Esophagus (tissue), 2 donors: ENCODE data around the gene VSNL1. TPM values are rescaled to one million over a fixed set of nuclear protein-coding genes. Genes with fewer than 3 reads are reported as not detected.

Experiments
- H3K27ac ChIP-seq, 2 donors: one replicate each; pipeline ENCODE4 v1.5.1; 2013; ENCODE audit warnings: low read depth in 2 of 2, mild to moderate bottlenecking in 2 of 2, inconsistent platforms in 1 of 2, low read length in 1 of 2, moderate library complexity in 1 of 2
- H3K27me3 ChIP-seq, 2 donors: one replicate each; pipeline ENCODE4 v1.6.1; 2013; ENCODE audit warnings: low read length in 2 of 2, control low read depth in 1 of 2, mild to moderate bottlenecking in 1 of 2; ENCODE audit not compliant: insufficient read depth in 2 of 2, control insufficient read depth in 1 of 2
- H3K36me3 ChIP-seq, 2 donors: one replicate each; pipeline ENCODE4 v1.6.1; 2013; ENCODE audit warnings: low read length in 1 of 2; ENCODE audit not compliant: control insufficient read depth in 2 of 2, insufficient read depth in 2 of 2
- H3K4me1 ChIP-seq, 2 donors: one replicate each; pipeline ENCODE4 v1.6.1; 2013; ENCODE audit warnings: low read length in 1 of 2; ENCODE audit not compliant: control insufficient read depth in 2 of 2, insufficient read depth in 2 of 2
- H3K4me3 ChIP-seq, 2 donors: one replicate each; pipeline ENCODE4 v1.5.1; 2013; ENCODE audit warnings: low read length in 2 of 2, mild to moderate bottlenecking in 2 of 2, low read depth in 1 of 2, moderate library complexity in 1 of 2
- H3K9me3 ChIP-seq, 2 donors: one replicate each; pipeline ENCODE4 v1.6.1; 2013; ENCODE audit warnings: mild to moderate bottlenecking in 2 of 2, low read depth in 1 of 2, low read length in 1 of 2, moderate library complexity in 1 of 2; ENCODE audit not compliant: control insufficient read depth in 2 of 2, insufficient read depth in 1 of 2
- WGBS, 2 donors: extraction: QIAGEN DNeasy Blood & Tissue Kit; methylation state at CpG; one replicate each; pipeline ENCODE4 v1.1.7; 2013; 5-methylcytosine and 5-hydroxymethylcytosine counted together
- polyA plus RNA-seq, 2 donors: library from polyadenylated mRNA; stranded (reverse); fragments of 200-250 nt; gene quantifications; one replicate each; pipeline ENCODE4 v1.2.3, GENCODE V29; 2013
- donor health status: healthy with polysubstance abuse.
- donor health status: Bipolar disorder and iron deficiency.

Gene VSNL1
- polyA plus RNA-seq, 2 donors: 35.7 to 47.2 TPM

- 43 to 44% methylated on average over 1 of the region's 1 CpG for WGBS, 2 donors
- no peaks in the 10 kb centered on the region for H3K9me3 ChIP-seq
- H3K27me3 ChIP-seq: no peaks in the 10 kb centered on the region
- peaks cover 0 to 2% of the 10 kb centered on the region in 2 donors for H3K4me1 ChIP-seq
- H3K4me3 ChIP-seq: no peak overlapping the region
- no peaks in the 10 kb centered on the region for H3K36me3 ChIP-seq
- no peak overlapping the region for H3K27ac ChIP-seq
Observed at GRCh38 chr2:17576802-17577201, 36.3 kb downstream of the VSNL1 start.

- Histone ChIP-seq H3K36me3 (no peaks in the 10 kb centered on the region), H3K27me3 (no peaks in the 10 kb centered on the region), H3K27ac (peak overlapping the region; percentile 75 to 81), H3K4me3 (no peak overlapping the region), H3K4me1 (peaks cover 0 to 3% of the 10 kb centered on the region in 2 donors), H3K9me3 (no peaks in the 10 kb centered on the region)
- 48 to 62% methylated on average over 5 of the region's 5 CpGs for WGBS, 2 donors
Observed at GRCh38 chr2:17578466-17578928, 38.0 kb downstream of the VSNL1 start.

- no peak overlapping the region for H3K4me3 ChIP-seq
- H3K27ac ChIP-seq: peak overlapping the region; percentile 85 to 92
- peaks cover 4 to 7% of the 10 kb centered on the region in 2 donors for H3K4me1 ChIP-seq
- no peaks in the 10 kb centered on the region for H3K27me3 ChIP-seq
- WGBS, 2 donors: 46 to 52% methylated on average over 3 of the region's 3 CpGs
- H3K9me3 ChIP-seq: no peaks in the 10 kb centered on the region
- no peaks in the 10 kb centered on the region for H3K36me3 ChIP-seq
Observed at GRCh38 chr2:17579605-17580318, 39.3 kb downstream of the VSNL1 start.

- no peak overlapping the region for H3K4me3 ChIP-seq
- H3K27me3 ChIP-seq: no peaks in the 10 kb centered on the region
- peaks cover 4 to 5% of the 10 kb centered on the region in 2 donors for H3K4me1 ChIP-seq
- no peaks in the 10 kb centered on the region for H3K9me3 ChIP-seq
- 45 to 51% methylated on average over 2 of the region's 2 CpGs for WGBS, 2 donors
- no peaks in the 10 kb centered on the region for H3K36me3 ChIP-seq
- peak overlapping the region; percentile 85 to 92 for H3K27ac ChIP-seq
Observed at GRCh38 chr2:17580319-17580715, 39.8 kb downstream of the VSNL1 start.

- H3K36me3 ChIP-seq: no peaks in the 10 kb centered on the region
- 59 to 66% methylated on average over 2 of the region's 2 CpGs for WGBS, 2 donors
- peaks cover 4 to 6% of the 10 kb centered on the region in 2 donors for H3K4me1 ChIP-seq
- no peaks in the 10 kb centered on the region for H3K27me3 ChIP-seq
- no peak overlapping the region for H3K4me3 ChIP-seq
- H3K27ac ChIP-seq: peak overlapping the region; percentile 3 to 48
- H3K9me3 ChIP-seq: no peaks in the 10 kb centered on the region
Observed at GRCh38 chr2:17581831-17582230, 41.3 kb downstream of the VSNL1 start.

GRCh38 chr2:17583166-17583565 lies 42.7 kb downstream of the VSNL1 start:
- H3K4me1 ChIP-seq: peaks cover 4 to 7% of the 10 kb centered on the region in 2 donors
- H3K27me3 ChIP-seq: no peaks in the 10 kb centered on the region
- no peaks in the 10 kb centered on the region for H3K36me3 ChIP-seq
- peak overlapping the region in 1 of 2 donors; percentile 15 for H3K27ac ChIP-seq
- H3K4me3 ChIP-seq: no peak overlapping the region
- H3K9me3 ChIP-seq: no peaks in the 10 kb centered on the region
- WGBS, 2 donors: 76 to 78% methylated on average over 2 of the region's 2 CpGs

GRCh38 chr2:17583646-17584045 lies 43.1 kb downstream of the VSNL1 start:
- 60 to 74% methylated on average over 3 of the region's 3 CpGs for WGBS, 2 donors
- H3K36me3 ChIP-seq: no peaks in the 10 kb centered on the region
- H3K27ac ChIP-seq: no peak overlapping the region
- H3K27me3 ChIP-seq: no peaks in the 10 kb centered on the region
- no peak overlapping the region for H3K4me3 ChIP-seq
- H3K4me1 ChIP-seq: peaks cover 4 to 7% of the 10 kb centered on the region in 2 donors
- no peaks in the 10 kb centered on the region for H3K9me3 ChIP-seq

GRCh38 chr2:17584689-17585088 lies 44.2 kb downstream of the VSNL1 start:
- Histone ChIP-seq H3K36me3 (no peaks in the 10 kb centered on the region), H3K9me3 (no peaks in the 10 kb centered on the region), H3K27ac (peak overlapping the region; percentile 20 to 81), H3K4me3 (no peak overlapping the region), H3K4me1 (peaks cover 4 to 7% of the 10 kb centered on the region in 2 donors), H3K27me3 (no peaks in the 10 kb centered on the region)
- 47 to 49% methylated on average over 4 of the region's 4 CpGs for WGBS, 2 donors

GRCh38 chr2:17587469-17587868 lies 47.0 kb downstream of the VSNL1 start:
- no peaks in the 10 kb centered on the region for H3K27me3 ChIP-seq
- H3K36me3 ChIP-seq: no peaks in the 10 kb centered on the region
- no peak overlapping the region for H3K4me3 ChIP-seq
- no peaks in the 10 kb centered on the region for H3K9me3 ChIP-seq
- peaks cover 4 to 7% of the 10 kb centered on the region in 2 donors for H3K4me1 ChIP-seq
- 69 to 70% methylated on average over 3 of the region's 3 CpGs for WGBS, 2 donors
- peak overlapping the region; percentile 72 to 90 for H3K27ac ChIP-seq

GRCh38 chr2:17588031-17588430 lies 47.5 kb downstream of the VSNL1 start:
- no peaks in the 10 kb centered on the region for H3K36me3 ChIP-seq
- no peaks in the 10 kb centered on the region for H3K27me3 ChIP-seq
- peaks cover 4 to 7% of the 10 kb centered on the region in 2 donors for H3K4me1 ChIP-seq
- H3K27ac ChIP-seq: peak overlapping the region; percentile 66 to 89
- no peak overlapping the region for H3K4me3 ChIP-seq
- WGBS, 2 donors: 51 to 71% methylated on average over 2 of the region's 2 CpGs
- no peaks in the 10 kb centered on the region for H3K9me3 ChIP-seq
